GM23338 (cell line): ENCODE measurements around the gene PLA2G2E. TPM values are rescaled to one million over a fixed set of nuclear protein-coding genes. Genes with fewer than 3 reads are reported as not detected.

Source experiments
- ATAC-seq: fragments of 200-7000 bp; cut with Tn5 transposase; 3 replicates; pipeline ENCODE4 v1.9.1; 2020
- DNase-seq: peaks from one replicate; pipeline ENCODE4 v3.0.0-alpha.2; 2015; ENCODE audit warnings: low spot score
- H2AFZ ChIP-seq: fragments of 200-600 bp; sonication (generic); 2 replicates; pipeline ENCODE4 v1.8.0; 2016; ENCODE audit warnings: antibody characterized with exemption, mild to moderate bottlenecking, moderate library complexity
- H3F3A ChIP-seq: fragments of 200-600 bp; sonication (generic); replicated peaks from 2 replicates; pipeline ENCODE4 v1.8.0; 2017; ENCODE audit warnings: antibody characterized with exemption, mixed run types, low read depth
- H3K27ac ChIP-seq: fragments of 200-600 bp; sonication (generic); 2 replicates; pipeline ENCODE4 v1.6.1; 2016; ENCODE audit warnings: low read depth
- H3K27me3 ChIP-seq: fragments of 200-600 bp; sonication (generic); 2 replicates; pipeline ENCODE4 v1.8.0; 2016; ENCODE audit warnings: mild to moderate bottlenecking, mixed run types, moderate library complexity; ENCODE audit not compliant: insufficient read depth
- H3K36me3 ChIP-seq: fragments of 200-600 bp; sonication (generic); 2 replicates; pipeline ENCODE4 v1.8.0; 2016; ENCODE audit warnings: mild to moderate bottlenecking; ENCODE audit not compliant: insufficient read depth
- H3K4me1 ChIP-seq: fragments of 200-600 bp; sonication (generic); 2 replicates; pipeline ENCODE4 v1.8.0; 2016; ENCODE audit warnings: mild to moderate bottlenecking, moderate library complexity; ENCODE audit not compliant: insufficient read depth
- H3K4me2 ChIP-seq: fragments of 200-600 bp; sonication (generic); 2 replicates; pipeline ENCODE4 v1.7.1; 2017; ENCODE audit warnings: mixed run types
- H3K4me3 ChIP-seq: fragments of 200-600 bp; sonication (generic); 2 replicates; pipeline ENCODE4 v1.6.1; 2016; ENCODE audit warnings: mixed run types
- H3K79me2 ChIP-seq: fragments of 200-600 bp; sonication (generic); replicated peaks from 2 replicates; pipeline ENCODE4 v1.8.0; 2017; ENCODE audit warnings: mild to moderate bottlenecking; ENCODE audit not compliant: insufficient read depth
- H3K9me2 ChIP-seq: fragments of 200-600 bp; sonication (generic); 2 replicates; pipeline ENCODE4 v1.8.0; 2017; ENCODE audit not compliant: insufficient read depth
- H4K20me1 ChIP-seq: fragments of 200-600 bp; sonication (generic); replicated peaks from 2 replicates; pipeline ENCODE4 v1.8.0; 2017; ENCODE audit warnings: mild to moderate bottlenecking; ENCODE audit not compliant: insufficient read depth
- H3K27ac Mint-ChIP-seq: 2 replicates; pipeline ENCODE4 v1.8.0; 2020; ENCODE audit warnings: inconsistent platforms, mild to moderate bottlenecking, moderate library complexity, mixed read lengths
- H3K27me3 Mint-ChIP-seq: 3 replicates; pipeline ENCODE4 v1.8.0; 2022; ENCODE audit warnings: low read depth, mild to moderate bottlenecking, moderate library complexity, mixed read lengths, inconsistent platforms; ENCODE audit not compliant: insufficient read depth, poor library complexity
- H3K36me3 Mint-ChIP-seq: 3 replicates; pipeline ENCODE4 v1.8.0; 2021; ENCODE audit warnings: low read depth, mild to moderate bottlenecking, inconsistent platforms, moderate library complexity, mixed read lengths
- H3K4me1 Mint-ChIP-seq: 3 replicates; pipeline ENCODE4 v1.8.0; 2020; ENCODE audit warnings: mild to moderate bottlenecking, inconsistent platforms, mixed read lengths
- H3K4me3 Mint-ChIP-seq: 3 replicates; pipeline ENCODE4 v1.8.0; 2021; ENCODE audit warnings: moderate library complexity, mild to moderate bottlenecking, inconsistent platforms, mixed read lengths
- H3K9me3 Mint-ChIP-seq: 3 replicates; pipeline ENCODE4 v1.8.0; 2020; ENCODE audit warnings: moderate library complexity, mild to moderate bottlenecking, inconsistent platforms, mixed read lengths
- CTCF ChIP-seq, 2 experiments: fragments of 200-600 bp in 1 of 2; sonication (generic) in 1 of 2; conservative IDR thresholded peaks; 2 replicates each; pipeline versions ENCODE4 v1.5.1 to v1.6.1; 2016 to 2017; ENCODE audit warnings: antibody characterized with exemption in 2 of 2, low read depth in 2 of 2, mild to moderate bottlenecking in 2 of 2, moderate library complexity in 1 of 2
- EZH2 ChIP-seq: fragments of 200-600 bp; sonication (generic); IDR thresholded peaks from one replicate; pipeline ENCODE4 v1.8.0; 2017; ENCODE audit warnings: antibody characterized with exemption, mild to moderate bottlenecking, low read depth; ENCODE audit not compliant: unreplicated experiment
- JUNB ChIP-seq: IDR thresholded peaks from one replicate; pipeline ENCODE4 v1.6.1; 2016; ENCODE audit warnings: antibody characterized with exemption; ENCODE audit not compliant: unreplicated experiment
- POLR2AphosphoS5 ChIP-seq: IDR thresholded peaks from 2 replicates; pipeline ENCODE4 v1.6.1; 2016; ENCODE audit warnings: antibody characterized with exemption, low read depth
- REST ChIP-seq: IDR thresholded peaks from one replicate; pipeline ENCODE4 v1.6.1; 2018; ENCODE audit warnings: antibody characterized with exemption; ENCODE audit not compliant: unreplicated experiment
- ZNF114 ChIP-seq: fragments of 250-450 bp; sonication (Bioruptor Pico); IDR thresholded peaks from 2 replicates; pipeline ENCODE4 v1.5.0; 2020; ENCODE audit warnings: mild to moderate bottlenecking, moderate library complexity
- ZNF331 ChIP-seq: fragments of 250-450 bp; sonication (Bioruptor Pico); IDR thresholded peaks from 2 replicates; pipeline ENCODE4 v1.5.0; 2020; ENCODE audit warnings: low read depth, mild to moderate bottlenecking, moderate library complexity
- polyA plus RNA-seq: library from polyadenylated mRNA; unstranded; fragments of >200 nt; fragmentation: Nextera tagmentation; extraction: Ambion mirVana; gene quantifications from 2 replicates; pipeline ENCODE4 v1.2.1, GENCODE V29; 2016
- total RNA-seq: library from RNA; depleted of rRNA; stranded (reverse); fragments of >200 nt; shearing (Covaris generic); gene quantifications from 2 replicates; pipeline ENCODE4 v1.2.3, GENCODE V29; 2014
- TF ChIP-seq, protein P1 (sequence below): fragments of 250-450 bp; sonication (Bioruptor Pico); IDR thresholded peaks from 2 replicates; pipeline ENCODE4 v1.5.0; 2020; ENCODE audit warnings: mild to moderate bottlenecking, moderate library complexity

PLA2G2E gene
- total and polyA plus RNA-seq, 2 experiments from 2014 or later, result not detected

- no peaks in the 10 kb centered on the region for H3K27me3 ChIP-seq
- H3K79me2 ChIP-seq, result no peaks in the 10 kb centered on the region
- no peaks in the 10 kb centered on the region for H3K9me2 ChIP-seq
- Mint-ChIP-seq H3K4me3 (no peak overlapping the region), H3K4me1 (peaks cover 5% of the 10 kb centered on the region; the same call in 1 of the 3 replicates), H3K9me3 (no peaks in the 10 kb centered on the region; the same call in 2 of the 3 replicates), H3K36me3 (peaks cover 14% of the 10 kb centered on the region), H3K27ac (no peak overlapping the region), H3K27me3 (peaks cover 4% of the 10 kb centered on the region)
- H2AFZ ChIP-seq, result no peak overlapping the region
- ATAC-seq (peak; percentile 88), DNase-seq (peak; percentile 93)
- TF ChIP-seq JUNB, result no peak
- TF ChIP-seq POLR2AphosphoS5, result no peak
- TF ChIP-seq ZNF331 (CRISPR knock-in tag), result no peak
- TF ChIP-seq CTCF (conservative IDR thresholded peaks at IDR 0.05; ENCODE audit: low read depth in 2 of 2), result peak; percentile 94 to 97
- TF ChIP-seq EZH2, result no peak
- TF ChIP-seq REST, result no peak
- no peak for TF ChIP-seq ZNF114 (CRISPR knock-in tag)
- TF ChIP-seq, protein P1, sequence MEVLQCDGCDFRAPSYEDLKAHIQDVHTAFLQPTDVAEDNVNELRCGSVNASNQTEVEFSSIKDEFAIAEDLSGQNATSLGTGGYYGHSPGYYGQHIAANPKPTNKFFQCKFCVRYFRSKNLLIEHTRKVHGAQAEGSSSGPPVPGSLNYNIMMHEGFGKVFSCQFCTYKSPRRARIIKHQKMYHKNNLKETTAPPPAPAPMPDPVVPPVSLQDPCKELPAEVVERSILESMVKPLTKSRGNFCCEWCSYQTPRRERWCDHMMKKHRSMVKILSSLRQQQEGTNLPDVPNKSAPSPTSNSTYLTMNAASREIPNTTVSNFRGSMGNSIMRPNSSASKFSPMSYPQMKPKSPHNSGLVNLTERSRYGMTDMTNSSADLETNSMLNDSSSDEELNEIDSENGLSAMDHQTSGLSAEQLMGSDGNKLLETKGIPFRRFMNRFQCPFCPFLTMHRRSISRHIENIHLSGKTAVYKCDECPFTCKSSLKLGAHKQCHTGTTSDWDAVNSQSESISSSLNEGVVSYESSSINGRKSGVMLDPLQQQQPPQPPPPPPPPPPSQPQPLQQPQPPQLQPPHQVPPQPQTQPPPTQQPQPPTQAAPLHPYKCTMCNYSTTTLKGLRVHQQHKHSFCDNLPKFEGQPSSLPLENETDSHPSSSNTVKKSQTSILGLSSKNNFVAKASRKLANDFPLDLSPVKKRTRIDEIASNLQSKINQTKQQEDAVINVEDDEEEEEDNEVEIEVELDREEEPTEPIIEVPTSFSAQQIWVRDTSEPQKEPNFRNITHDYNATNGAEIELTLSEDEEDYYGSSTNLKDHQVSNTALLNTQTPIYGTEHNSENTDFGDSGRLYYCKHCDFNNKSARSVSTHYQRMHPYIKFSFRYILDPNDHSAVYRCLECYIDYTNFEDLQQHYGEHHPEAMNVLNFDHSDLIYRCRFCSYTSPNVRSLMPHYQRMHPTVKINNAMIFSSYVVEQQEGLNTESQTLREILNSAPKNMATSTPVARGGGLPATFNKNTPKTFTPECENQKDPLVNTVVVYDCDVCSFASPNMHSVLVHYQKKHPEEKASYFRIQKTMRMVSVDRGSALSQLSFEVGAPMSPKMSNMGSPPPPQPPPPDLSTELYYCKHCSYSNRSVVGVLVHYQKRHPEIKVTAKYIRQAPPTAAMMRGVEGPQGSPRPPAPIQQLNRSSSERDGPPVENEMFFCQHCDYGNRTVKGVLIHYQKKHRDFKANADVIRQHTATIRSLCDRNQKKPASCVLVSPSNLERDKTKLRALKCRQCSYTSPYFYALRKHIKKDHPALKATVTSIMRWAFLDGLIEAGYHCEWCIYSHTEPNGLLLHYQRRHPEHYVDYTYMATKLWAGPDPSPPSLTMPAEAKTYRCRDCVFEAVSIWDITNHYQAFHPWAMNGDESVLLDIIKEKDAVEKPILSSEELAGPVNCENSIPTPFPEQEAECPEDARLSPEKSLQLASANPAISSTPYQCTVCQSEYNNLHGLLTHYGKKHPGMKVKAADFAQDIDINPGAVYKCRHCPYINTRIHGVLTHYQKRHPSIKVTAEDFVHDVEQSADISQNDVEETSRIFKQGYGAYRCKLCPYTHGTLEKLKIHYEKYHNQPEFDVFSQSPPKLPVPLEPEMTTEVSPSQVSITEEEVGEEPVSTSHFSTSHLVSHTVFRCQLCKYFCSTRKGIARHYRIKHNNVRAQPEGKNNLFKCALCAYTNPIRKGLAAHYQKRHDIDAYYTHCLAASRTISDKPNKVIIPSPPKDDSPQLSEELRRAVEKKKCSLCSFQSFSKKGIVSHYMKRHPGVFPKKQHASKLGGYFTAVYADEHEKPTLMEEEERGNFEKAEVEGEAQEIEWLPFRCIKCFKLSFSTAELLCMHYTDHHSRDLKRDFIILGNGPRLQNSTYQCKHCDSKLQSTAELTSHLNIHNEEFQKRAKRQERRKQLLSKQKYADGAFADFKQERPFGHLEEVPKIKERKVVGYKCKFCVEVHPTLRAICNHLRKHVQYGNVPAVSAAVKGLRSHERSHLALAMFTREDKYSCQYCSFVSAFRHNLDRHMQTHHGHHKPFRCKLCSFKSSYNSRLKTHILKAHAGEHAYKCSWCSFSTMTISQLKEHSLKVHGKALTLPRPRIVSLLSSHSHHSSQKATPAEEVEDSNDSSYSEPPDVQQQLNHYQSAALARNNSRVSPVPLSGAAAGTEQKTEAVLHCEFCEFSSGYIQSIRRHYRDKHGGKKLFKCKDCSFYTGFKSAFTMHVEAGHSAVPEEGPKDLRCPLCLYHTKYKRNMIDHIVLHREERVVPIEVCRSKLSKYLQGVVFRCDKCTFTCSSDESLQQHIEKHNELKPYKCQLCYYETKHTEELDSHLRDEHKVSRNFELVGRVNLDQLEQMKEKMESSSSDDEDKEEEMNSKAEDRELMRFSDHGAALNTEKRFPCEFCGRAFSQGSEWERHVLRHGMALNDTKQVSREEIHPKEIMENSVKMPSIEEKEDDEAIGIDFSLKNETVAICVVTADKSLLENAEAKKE, result no peak
- H3K36me3 ChIP-seq, result no peaks in the 10 kb centered on the region
- no peak overlapping the region for H3K4me3 ChIP-seq
- no peaks in the 10 kb centered on the region for H3F3A ChIP-seq
- no peak overlapping the region for H3K4me2 ChIP-seq
- H4K20me1 ChIP-seq, result no peaks in the 10 kb centered on the region
- no peaks in the 10 kb centered on the region for H3K4me1 ChIP-seq
- H3K27ac ChIP-seq, result no peak overlapping the region
These were observed 5.4 kb downstream of the PLA2G2E start for GRCh38 chr1:19918057-19918456.
